ENCODE results near the gene PNPLA3.
"Not testable (repeated sequence)": the region's sequence is repeated elsewhere in the genome, so short reads cannot be mapped to it uniquely, and the experiment has no call there.

PNPLA3 gene

GRCh38 chr22:43897751-43898261 is 25.8 kb upstream of the PNPLA3 start:
- TF ChIP-seq ZNF274 (IDR thresholded peaks at IDR 0.05; ENCODE audit: low read depth, low read length), result no peak

GRCh38 chr22:43900206-43900605 is 23.4 kb upstream of the PNPLA3 start:
- H3K4me3 ChIP-seq (ENCODE audit: low read length), result no peak overlapping the region
- TF ChIP-seq ZNF274 (IDR thresholded peaks at IDR 0.05; ENCODE audit: low read depth, low read length), result no peak

More at GRCh38 chr22:43897751-43898261, 25.8 kb upstream of the PNPLA3 start:
- H3K4me3 ChIP-seq (ENCODE audit: low read length), result no peak overlapping the region

GRCh38 chr22:43901976-43902643 is 21.5 kb upstream of the PNPLA3 start:
- no peak overlapping the region for H3K4me3 ChIP-seq (ENCODE audit: low read length)
- TF ChIP-seq ZNF274 (IDR thresholded peaks at IDR 0.05; ENCODE audit: low read depth, low read length), result no peak

- H3K4me3 ChIP-seq (ENCODE audit: low read length), result not testable (repeated sequence)
Observed at GRCh38 chr22:43903033-43903432, 20.6 kb upstream of the PNPLA3 start.

- H3K4me3 ChIP-seq (ENCODE audit: low read length), result not testable (repeated sequence)
Observed at GRCh38 chr22:43904412-43904811, 19.2 kb upstream of the PNPLA3 start.

GRCh38 chr22:43905681-43906080 is 17.9 kb upstream of the PNPLA3 start:
- TF ChIP-seq ZNF274 (IDR thresholded peaks at IDR 0.05; ENCODE audit: low read depth, low read length), result no peak
- no peak overlapping the region for H3K4me3 ChIP-seq (ENCODE audit: low read length)

GRCh38 chr22:43909708-43910107 is 13.9 kb upstream of the PNPLA3 start:
- TF ChIP-seq ZNF274 (IDR thresholded peaks at IDR 0.05; ENCODE audit: low read depth, low read length), result no peak
- no peak overlapping the region for H3K4me3 ChIP-seq (ENCODE audit: low read length)

- H3K4me3 ChIP-seq (ENCODE audit: low read length), result no peak overlapping the region
- no peak for TF ChIP-seq ZNF274 (IDR thresholded peaks at IDR 0.05; ENCODE audit: low read depth, low read length)
Observed at GRCh38 chr22:43910178-43910695, 13.4 kb upstream of the PNPLA3 start.

- H3K4me3 ChIP-seq (ENCODE audit: low read length), result no peak overlapping the region
Observed at GRCh38 chr22:43911351-43911750, 12.3 kb upstream of the PNPLA3 start.

GRCh38 chr22:43917521-43917920 is 6.1 kb upstream of the PNPLA3 start:
- no peak overlapping the region for H3K4me3 ChIP-seq (ENCODE audit: low read length)
- no peak for TF ChIP-seq ZNF274 (IDR thresholded peaks at IDR 0.05; ENCODE audit: low read depth, low read length)

More at GRCh38 chr22:43911351-43911750, 12.3 kb upstream of the PNPLA3 start:
- no peak for TF ChIP-seq ZNF274 (IDR thresholded peaks at IDR 0.05; ENCODE audit: low read depth, low read length)

GRCh38 chr22:43919106-43919973 is 4.3 kb upstream of the PNPLA3 start:
- no peak overlapping the region for H3K4me3 ChIP-seq (ENCODE audit: low read length)
- no peak for TF ChIP-seq ZNF274 (IDR thresholded peaks at IDR 0.05; ENCODE audit: low read depth, low read length)

GRCh38 chr22:43921370-43921769 is 2.2 kb upstream of the PNPLA3 start:
- no peak overlapping the region for H3K4me3 ChIP-seq (ENCODE audit: low read length)
- TF ChIP-seq ZNF274 (IDR thresholded peaks at IDR 0.05; ENCODE audit: low read depth, low read length), result no peak

GRCh38 chr22:43922123-43922522 is 1.5 kb upstream of the PNPLA3 start:
- no peak overlapping the region for H3K4me3 ChIP-seq (ENCODE audit: low read length)
- TF ChIP-seq ZNF274 (IDR thresholded peaks at IDR 0.05; ENCODE audit: low read depth, low read length), result no peak

- no peak for TF ChIP-seq ZNF274 (IDR thresholded peaks at IDR 0.05; ENCODE audit: low read depth, low read length)
- peak overlapping the region; percentile 45; the same call in 1 of the 2 replicates for H3K4me3 ChIP-seq (ENCODE audit: low read length)
Observed at GRCh38 chr22:43923191-43923590, 414 bp upstream of the PNPLA3 start.

GRCh38 chr22:43924877-43925276 is 1.3 kb downstream of the PNPLA3 start:
- TF ChIP-seq ZNF274 (IDR thresholded peaks at IDR 0.05; ENCODE audit: low read depth, low read length), result no peak
- no peak overlapping the region for H3K4me3 ChIP-seq (ENCODE audit: low read length)
